Fibroblast of peridontal ligament (primary cell): ENCODE results near the gene POGZ.

Experiments used
- DNase-seq: peaks from one replicate; pipeline ENCODE4 v3.0.0-alpha.2; 2010; ENCODE audit errors: extremely low read depth

Gene POGZ, protein sequence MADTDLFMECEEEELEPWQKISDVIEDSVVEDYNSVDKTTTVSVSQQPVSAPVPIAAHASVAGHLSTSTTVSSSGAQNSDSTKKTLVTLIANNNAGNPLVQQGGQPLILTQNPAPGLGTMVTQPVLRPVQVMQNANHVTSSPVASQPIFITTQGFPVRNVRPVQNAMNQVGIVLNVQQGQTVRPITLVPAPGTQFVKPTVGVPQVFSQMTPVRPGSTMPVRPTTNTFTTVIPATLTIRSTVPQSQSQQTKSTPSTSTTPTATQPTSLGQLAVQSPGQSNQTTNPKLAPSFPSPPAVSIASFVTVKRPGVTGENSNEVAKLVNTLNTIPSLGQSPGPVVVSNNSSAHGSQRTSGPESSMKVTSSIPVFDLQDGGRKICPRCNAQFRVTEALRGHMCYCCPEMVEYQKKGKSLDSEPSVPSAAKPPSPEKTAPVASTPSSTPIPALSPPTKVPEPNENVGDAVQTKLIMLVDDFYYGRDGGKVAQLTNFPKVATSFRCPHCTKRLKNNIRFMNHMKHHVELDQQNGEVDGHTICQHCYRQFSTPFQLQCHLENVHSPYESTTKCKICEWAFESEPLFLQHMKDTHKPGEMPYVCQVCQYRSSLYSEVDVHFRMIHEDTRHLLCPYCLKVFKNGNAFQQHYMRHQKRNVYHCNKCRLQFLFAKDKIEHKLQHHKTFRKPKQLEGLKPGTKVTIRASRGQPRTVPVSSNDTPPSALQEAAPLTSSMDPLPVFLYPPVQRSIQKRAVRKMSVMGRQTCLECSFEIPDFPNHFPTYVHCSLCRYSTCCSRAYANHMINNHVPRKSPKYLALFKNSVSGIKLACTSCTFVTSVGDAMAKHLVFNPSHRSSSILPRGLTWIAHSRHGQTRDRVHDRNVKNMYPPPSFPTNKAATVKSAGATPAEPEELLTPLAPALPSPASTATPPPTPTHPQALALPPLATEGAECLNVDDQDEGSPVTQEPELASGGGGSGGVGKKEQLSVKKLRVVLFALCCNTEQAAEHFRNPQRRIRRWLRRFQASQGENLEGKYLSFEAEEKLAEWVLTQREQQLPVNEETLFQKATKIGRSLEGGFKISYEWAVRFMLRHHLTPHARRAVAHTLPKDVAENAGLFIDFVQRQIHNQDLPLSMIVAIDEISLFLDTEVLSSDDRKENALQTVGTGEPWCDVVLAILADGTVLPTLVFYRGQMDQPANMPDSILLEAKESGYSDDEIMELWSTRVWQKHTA (N-terminal part only)

DNA sequence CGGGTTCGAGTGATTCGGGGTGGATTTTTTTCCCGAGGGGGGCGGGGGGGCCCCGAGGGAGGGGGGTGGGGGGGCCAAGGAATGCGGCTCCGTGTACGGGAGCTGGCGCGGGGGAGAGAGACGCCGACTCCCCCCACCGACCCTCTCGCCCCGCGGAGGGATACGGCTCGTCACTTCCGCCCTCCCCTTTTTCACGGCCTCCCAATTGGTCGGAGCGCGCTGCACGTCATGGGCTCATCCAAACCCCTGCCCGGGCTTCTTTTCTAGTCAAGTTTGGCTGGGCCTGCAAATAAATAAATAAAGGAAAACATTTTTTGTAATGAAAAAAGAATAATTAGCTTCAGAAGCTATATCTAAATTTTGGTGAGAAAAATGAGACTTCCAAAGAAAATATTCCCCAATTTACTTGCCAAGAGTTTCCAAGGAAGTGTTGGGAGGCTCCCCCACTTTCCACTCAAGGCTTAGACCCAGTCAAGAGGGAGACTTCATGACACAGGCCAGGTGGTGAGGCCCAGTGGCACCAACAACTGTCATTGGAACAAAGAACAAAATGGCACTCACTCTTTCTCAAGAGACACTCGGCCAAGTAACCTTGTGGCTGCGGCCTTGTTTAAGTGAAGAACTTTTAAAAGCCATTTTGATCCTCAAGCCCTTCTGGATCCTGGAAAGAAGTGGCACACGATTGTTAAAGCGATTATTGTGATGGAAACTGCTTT, at the start of gene POGZ:
Gene POGZ (minus strand): TSS at position 164 of the 716 bp plus-strand sequence. CDS start 17,290 bp downstream, outside the sequence.
- peak; percentile 97 for DNase-seq

DNA sequence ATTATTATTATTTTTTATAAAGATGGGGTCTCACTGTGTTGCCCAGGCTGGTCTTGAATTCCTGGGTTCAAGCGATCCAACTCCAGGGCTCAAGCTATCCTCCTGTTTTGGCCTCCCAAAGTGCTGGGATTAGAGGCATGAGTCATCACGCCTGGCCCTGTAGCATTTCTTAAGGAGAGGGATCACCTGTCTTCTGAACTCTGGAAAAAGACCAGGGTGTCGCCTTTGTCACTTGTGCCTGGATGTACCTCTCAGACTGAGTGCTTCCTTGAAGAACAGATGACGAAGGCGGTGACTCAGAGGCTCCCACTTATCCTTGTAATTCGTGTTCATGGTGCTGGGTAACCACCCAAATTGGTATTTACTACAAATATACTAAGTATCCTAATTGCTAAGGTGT, 49.5 kb upstream of the POGZ start:
- DNase-seq = no peak

DNA sequence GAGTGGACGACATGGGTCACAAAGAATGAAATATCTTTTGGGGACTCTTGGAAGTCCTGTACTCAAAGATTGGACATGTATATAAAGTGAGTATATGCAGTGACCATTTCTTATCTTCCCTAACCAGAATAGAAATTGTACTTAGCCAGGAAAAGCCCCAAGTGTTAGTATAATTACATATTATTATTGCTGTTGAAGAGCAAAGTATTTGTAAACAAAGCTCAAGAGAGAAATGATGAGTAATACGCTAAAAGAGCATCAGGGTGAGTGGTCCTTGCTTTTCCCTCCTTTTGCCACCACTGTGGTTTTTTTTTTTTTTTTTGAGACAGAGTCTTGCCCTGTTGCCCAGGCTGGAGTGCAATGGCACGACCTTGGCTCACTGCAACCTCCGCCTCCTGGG, 45.5 kb upstream of the POGZ start:
- DNase-seq = no peak

DNA sequence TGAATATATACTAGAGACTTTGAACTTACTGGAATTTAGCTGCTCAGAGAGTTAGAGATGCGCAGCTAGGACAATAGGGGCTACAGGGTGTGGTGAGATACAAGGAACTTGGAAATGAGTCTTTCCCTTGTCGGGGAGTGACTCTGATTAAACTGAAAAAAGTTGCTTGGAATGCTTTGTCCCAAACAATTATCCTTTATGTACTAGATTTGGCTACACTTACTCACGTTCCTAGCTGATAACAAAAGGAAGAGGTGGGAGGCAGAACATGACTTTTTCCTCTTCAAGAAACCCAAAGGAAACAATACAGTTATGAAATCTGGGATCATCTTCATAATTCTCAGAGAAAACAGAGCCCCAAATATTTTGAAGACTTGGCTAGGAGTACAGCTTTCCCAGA, 45.0 kb upstream of the POGZ start:
- DNase-seq = no peak

DNA sequence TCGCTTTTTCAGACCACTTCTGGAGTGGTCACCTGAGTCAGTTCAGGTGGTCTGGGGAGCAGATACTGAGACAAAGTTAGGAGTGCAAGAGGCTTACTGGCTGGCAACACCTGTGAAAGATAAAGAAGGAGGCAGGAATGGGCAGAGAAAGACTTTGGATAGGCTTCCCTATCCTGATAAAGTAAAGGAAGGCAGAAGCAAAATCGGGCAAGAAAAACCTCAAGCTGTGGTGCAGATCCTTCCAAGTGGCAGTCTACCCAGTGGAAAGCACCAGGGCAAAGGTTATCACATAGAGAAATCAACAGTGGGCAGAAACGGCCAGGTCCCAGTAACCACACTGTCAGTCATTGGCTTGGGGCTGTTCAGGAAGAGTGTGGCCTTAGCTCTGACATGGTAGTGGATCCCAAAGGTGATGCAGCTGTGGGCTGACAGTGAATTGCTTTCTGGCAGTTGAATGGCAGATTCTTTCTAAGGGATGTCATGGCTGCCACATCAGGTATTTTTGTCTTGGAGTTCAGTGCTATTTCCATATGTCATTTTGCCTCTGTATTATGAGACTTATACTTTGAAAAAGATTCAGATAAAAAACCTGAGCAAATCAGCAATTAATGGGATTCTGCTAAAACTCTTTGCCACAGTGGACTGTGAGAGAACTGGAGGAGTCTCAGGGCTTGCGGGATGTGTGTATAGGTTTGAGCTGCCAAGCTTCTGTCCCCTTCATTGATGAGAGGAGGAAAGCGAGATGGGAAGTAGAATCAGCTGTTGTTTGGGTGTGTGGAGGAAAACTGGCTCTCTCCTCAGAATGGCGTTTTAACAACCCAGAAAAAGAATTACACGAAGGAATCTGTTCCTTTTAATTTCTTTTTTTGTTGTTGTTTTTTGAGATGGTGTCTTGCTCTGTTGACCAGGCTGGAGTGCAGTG, 43.8 kb upstream of the POGZ start:
- DNase-seq = no peak

DNA sequence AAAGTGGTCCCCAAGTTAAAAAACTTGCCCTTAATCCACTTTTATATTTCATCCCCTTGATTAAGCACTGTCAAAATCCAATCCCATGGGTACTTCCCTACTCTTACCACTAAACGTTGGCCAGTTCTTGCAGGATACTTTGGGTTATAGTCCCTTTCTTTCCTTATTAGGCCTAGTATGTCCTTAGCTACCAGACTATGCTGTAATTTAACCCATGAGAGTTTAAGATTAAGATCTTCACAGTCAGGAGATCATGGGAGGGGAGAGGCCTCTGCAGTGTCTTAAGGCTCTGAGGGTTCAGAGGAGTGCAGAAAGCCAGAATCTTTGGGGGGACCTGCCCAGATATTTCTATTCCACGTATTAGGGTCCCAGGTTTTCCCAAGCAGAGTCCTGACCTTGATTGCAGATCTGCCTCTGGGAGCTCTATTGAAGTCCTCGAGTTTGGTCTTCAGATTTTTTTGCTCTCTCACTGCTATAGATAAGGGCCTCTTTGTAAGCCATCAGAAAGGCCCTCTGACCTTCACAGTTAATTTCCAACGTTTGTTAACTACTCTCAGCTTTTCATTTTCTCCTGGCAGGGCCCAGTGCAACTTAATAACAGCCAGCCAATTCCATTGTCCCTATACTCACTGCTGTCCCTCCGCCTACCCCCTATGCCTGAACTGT, 42.9 kb upstream of the POGZ start:
- DNase-seq = no peak

DNA sequence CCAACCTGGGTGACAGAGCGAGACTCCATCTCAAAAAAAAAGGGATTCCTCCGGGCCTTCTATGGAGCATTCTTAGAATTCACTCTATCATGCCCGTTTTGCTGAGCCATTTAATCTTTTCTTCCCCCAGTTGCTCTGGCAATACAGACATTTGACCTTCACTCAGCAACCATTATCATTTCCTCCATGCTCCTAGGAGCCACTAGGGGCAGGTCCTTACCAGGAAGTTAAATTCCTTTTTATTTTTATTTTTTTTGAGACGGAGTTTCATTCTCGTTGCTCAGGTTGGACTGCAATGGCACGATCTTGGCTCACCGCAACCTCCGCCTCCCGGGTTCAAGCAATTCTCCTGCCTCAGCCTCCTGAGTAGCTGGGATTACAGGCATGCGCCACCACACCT, 42.2 kb upstream of the POGZ start:
- DNase-seq = no peak

DNA sequence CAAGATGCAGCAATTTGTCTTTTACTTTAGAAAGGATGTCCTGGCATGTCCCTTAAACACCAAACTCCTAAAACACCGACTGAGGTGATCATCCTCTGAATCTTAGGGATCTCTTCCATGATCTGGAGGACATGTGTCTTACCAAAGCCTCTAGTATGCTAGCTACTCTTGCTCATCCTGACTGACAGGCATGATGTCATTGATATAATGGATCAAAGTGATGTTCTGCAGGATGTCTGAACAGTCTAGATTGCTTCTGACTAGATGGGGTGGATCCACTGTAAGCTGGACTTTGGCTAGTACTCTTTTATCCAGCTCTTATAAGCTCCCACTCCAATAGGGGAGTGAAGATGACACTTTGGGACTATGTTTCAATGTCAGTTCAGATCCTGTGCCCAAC, 40.6 kb upstream of the POGZ start:
- DNase-seq = no peak

DNA sequence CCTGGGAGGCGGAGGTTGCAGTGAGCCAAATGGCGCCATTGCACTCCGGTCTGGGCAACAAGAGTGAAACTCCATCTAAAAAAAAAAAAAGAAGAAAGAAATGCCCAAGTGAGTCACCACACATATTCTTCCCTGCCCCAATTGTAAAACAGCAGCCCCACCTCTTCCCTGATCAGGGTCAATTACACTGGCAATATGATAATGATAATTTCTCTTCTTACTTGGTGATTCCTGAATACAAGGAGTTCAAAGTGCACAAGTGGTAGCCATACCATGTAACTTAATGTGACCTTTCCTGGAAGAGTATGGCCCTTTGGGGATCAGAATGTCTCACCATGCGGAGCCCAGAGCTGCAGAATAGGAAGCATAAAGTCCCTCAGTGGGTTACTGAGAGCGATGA, 40.1 kb upstream of the POGZ start:
- DNase-seq = no peak

DNA sequence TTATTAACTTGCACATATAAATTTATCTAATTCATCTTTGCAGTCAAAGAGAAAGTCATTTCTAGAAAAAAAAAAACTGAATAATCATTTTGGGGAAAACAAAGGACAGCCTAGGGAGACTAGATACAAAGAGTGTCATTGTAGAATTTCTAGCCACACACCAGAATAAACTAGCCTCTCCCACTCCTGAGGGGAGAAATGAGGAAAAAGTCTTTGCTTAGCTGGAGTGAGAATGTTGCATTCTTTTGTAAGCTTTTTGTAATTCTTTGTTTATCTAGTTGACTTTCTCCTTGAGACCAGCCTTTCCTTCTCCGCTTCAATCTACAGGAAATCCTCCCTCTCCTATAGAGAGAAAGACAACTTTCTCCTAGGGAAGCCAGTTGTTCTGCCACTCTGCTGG, 36.0 kb upstream of the POGZ start:
- no peak for DNase-seq

DNA sequence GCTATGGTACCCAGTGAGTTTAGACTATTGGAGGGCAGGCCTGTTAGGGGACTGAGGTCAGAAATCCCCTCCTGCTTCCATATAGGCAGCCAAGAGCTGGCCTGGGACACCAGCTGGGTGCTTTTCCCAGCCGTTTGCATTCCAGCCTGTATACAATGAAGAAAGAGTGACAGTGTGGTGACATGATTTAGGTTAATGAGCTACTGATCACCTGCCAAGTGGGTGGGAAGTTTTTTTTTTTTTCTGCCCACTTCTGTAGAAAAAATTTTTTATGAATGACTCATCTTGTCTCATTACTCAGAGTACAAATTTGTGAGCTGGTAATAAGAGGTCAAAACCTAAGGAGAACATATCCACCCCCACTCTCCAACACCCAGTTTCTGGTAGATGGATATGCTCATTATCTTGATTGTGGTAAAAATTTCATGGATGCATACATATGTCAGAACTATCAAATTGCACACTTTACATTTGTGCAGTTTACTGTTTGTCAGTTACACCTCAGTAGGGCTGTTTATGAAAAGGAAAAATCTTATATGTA, 35.5 kb upstream of the POGZ start:
- DNase-seq = peak; percentile 47

DNA sequence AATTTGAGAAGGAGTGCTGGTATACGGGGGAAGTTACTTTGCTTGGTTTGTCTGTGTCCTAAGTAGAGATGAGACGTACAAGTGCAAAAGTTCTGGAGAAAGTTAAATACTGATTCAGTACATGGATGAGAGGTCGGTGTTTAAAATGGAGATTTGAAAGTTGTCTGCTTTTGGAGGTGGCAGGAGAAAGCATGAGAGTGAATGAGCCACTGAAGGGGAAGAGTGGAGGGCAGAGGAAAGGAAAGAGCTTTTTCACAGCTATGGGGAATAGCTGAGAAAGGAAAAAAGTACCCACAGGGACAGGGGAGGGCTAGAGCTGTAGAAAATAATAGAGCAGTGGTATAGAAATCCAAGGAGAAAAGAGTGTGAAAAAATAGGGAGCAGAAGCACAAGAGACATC, 33.7 kb upstream of the POGZ start:
- no peak for DNase-seq

DNA sequence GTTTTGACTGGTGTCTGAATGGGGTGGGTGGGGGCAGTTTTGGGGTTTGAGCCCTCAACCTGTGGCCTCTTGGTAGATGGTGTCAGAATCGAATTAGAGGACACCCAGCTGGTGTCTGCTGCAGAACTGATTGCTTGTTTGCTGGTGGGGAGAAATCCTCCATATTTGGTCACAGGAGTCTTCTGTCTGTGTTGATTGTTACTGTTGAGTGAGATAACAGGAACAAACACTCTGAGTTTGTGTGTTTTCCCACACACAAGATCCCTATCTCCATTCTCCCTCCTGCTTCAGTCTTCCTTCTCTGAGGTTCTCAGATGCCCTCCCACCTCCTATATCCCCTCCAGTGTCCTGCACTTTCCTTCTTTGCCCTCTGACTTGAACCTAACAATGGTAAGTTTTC, 32.8 kb upstream of the POGZ start:
- no peak for DNase-seq

DNA sequence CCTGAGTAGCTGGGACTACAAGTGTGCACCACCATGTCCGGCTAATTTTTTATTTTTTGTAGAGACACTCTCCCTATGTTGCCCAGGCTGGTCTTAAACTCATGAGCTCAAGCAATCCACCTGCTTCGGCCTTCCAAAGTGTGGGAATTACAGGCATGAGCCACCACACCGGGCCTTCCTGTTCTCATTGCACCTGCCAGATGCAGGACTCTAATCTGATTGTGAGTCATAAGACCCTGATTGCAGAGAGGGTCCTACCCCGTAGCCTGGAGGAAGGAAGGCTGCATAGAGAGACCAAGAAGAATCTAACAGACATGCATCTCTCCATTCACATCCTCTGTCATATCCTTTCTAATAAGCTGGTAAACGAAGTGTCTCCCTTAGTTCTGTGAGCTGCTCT, 32.3 kb upstream of the POGZ start:
- DNase-seq = no peak

DNA sequence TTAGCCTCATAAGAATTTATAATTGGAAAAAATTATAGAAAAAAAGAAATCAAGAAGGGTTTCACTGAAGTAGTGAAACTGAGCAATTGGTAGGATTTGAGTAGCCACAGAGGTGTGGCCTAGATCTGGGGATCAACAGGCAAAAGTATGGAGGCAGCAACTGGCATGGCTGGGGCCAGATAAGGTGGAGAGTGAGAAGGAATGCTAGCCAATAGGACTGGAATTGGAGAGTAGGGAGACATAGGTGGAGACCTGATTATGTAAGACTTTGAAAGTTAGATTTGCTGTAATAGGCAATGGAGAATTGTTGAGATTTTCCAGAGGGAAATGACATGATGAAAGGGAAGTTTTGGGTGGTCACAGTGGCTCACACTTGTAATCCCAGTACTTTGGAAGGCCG, 27.3 kb upstream of the POGZ start:
- DNase-seq = no peak

DNA sequence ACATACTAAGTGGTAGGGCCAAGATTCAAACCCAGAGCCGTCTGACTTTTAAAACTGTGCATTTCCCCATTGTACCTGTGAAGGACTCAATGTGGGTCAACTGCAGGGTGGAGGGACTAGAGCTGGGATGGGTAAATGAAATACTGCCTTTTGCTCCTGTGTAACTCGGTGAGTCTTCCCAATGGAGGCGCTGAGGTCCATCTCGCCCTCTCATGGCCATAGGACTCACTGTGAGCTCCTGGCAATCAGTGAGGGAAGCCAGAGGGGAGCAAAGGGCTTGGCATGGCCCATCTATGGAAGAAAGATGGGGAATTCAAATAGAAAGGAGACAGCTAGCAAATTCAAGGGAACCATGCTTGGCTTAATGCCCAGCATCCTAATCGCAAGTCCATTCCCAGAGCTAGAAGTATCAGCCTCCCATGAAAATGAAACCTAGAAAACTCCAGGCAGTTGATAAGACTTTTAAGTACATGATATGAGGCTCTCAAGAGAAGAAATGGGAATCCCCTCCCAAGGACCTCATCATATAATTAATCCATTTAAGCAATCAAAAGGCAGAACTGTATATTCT, 26.5 kb upstream of the POGZ start:
- peak; percentile 20 for DNase-seq

DNA sequence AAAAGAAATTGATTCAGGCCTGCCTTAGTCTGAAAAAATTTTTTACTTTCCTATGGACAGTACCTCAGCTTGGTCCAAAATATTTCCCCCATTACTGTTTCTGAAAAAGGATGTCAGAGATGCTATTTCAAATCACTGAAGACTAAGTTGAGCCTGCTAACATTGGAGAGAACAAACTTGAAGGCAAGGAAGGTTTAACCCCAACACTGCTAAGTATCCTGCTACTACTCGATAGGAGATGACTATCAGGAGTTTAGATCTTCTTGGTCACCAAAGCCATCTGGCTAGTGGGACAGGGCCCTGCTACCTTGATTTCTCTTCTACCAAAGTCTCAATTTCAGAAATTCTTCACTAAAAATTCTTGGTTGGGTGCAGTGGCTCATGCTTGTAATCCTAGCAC, 22.7 kb upstream of the POGZ start:
- no peak for DNase-seq

DNA sequence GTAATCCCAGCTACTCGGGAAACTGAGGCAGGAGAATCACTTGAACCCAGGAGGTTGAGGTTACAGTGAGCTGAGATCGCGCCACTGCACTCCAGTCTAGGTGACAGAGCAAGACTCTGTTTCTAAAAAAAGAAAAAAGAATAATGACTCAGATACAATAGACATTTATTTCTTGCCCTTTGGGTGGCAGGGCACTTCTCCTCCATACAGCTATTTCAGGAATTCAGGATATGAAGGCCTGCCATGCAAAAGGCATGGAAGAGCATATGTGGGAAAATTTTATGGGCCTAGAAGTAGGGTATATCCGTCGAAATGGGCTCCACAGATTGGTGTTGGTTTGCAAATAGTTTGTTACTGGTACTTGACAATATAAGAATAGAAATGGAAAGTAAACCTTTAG, 20.2 kb upstream of the POGZ start:
- DNase-seq = no peak

DNA sequence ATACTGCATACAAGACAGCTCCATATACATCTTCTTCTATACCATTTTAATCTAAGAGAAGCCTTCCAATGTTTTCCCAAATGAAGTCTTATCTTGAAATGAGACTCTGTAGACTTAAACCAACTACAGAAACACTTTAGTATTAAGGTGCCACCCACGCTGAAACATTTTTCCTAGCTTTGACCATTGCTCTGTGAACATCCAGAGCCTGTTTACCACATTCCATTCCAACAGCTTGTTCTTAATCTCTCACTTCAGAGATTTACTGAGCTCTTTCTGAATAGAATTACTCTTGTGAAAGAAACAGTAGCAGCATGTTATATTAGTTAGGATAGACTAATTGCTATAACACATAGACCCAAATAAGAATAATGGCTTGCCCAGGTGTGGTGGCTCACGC, 19.6 kb upstream of the POGZ start:
- no peak for DNase-seq
